Activated CD4-positive, alpha-beta T cell treated with anti-CD3 and anti-CD28 coated beads, Interleukin-2, amount 10 ng/mL, durations not matched to agents 7 days and 5 days (primary cell): ENCODE results near the gene TEP1. TPM values are rescaled to one million over a fixed set of nuclear protein-coding genes. Genes with fewer than 3 reads are reported as not detected.

Experiments used
- CTCF ChIA-PET: fragments of 350-600 bp; sonication (Branson Sonifier 250); formaldehyde crosslinking; loops from one replicate; lab custom pipeline; 2021; ENCODE audit warnings: antibody characterized with exemption; lab: Charles Lee
- POLR2A ChIA-PET: fragments of 350-600 bp; sonication (Branson Sonifier 250); formaldehyde crosslinking; loops from one replicate; lab custom pipeline; 2021; ENCODE audit warnings: antibody characterized with exemption; lab: Charles Lee
- DNase-seq: peaks from one replicate; pipeline ENCODE4 v3.0.0-alpha.2; 2020
- H3K27ac Mint-ChIP-seq: one replicate; pipeline ENCODE4 v1.8.0; 2021; ENCODE audit warnings: mild to moderate bottlenecking, moderate library complexity, mixed read lengths
- H3K27me3 Mint-ChIP-seq: one replicate; pipeline ENCODE4 v1.8.0; 2021; ENCODE audit warnings: mixed read lengths
- H3K36me3 Mint-ChIP-seq: one replicate; pipeline ENCODE4 v1.8.0; 2021; ENCODE audit warnings: low read depth, mixed read lengths
- H3K4me1 Mint-ChIP-seq: one replicate; pipeline ENCODE4 v1.8.0; 2021; ENCODE audit warnings: mixed read lengths
- H3K4me3 Mint-ChIP-seq: one replicate; pipeline ENCODE4 v1.8.0; 2021; ENCODE audit warnings: mild to moderate bottlenecking, moderate library complexity, mixed read lengths
- H3K9me3 Mint-ChIP-seq: one replicate; pipeline ENCODE4 v1.8.0; 2021; ENCODE audit warnings: mixed read lengths
- total RNA-seq, 2 experiments: library from RNA; stranded (reverse); gene quantifications; one replicate each; pipeline ENCODE4 v1.2.3, GENCODE V29; 2021

TEP1 gene
- total RNA-seq, 2 experiments from 2014 or later: 38.1 to 42.9 TPM

DNA sequence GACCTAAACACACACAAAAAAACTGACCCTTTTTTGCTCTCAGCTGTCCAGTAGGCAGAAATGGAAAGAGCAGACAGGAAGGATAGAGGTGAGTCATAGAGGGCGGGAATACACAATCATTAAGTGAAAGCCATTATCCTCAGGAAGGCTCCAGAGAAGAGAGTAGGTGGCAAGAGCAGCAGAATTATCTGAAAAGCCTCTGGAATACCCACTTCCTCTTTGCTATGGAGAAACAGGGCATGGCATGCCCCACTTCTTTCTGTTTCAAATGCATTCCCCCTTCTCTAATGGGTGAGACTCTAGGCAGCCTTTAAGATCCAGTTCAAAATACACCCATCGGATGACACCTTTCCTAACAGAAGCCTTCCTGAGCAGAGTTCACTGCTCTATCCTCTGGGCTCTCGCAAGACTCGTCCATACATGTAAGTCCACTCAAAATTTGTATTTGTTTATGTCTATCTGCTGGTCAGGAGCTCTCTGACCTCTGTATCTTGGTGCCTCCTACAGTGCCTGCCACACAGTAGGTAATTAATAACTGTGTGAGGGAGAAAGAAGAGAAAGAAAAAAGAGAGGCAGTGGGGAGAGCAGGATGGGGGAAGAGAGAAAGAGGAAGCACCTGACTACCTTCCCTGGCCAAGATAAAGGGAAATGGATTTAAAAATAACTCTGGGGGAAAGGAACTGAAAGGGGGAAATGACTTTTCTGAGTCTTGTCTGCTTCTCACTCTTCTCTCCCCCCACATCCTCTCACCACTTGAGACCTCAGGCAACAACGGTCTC, 14.1 kb upstream of the TEP1 start:
- Mint-ChIP-seq H3K27me3 (no peaks in the 10 kb centered on the region), H3K9me3 (no peaks in the 10 kb centered on the region), H3K36me3 (no peaks in the 10 kb centered on the region), H3K4me1 (peaks cover 32% of the 10 kb centered on the region), H3K4me3 (peak overlapping the region; percentile 17), H3K27ac (peak overlapping the region; percentile 84)
- DNase-seq: no peak
- CTCF ChIA-PET: interaction anchor here (1.0 to 2.4 kb wide), 5 partner anchors 8 to 39 kb away, joined by 3 to 7 read pairs (median 3); partner anchors contain the start of gene TEP1
- POLR2A ChIA-PET: interaction anchor here (0.7 kb wide), 1 partner anchor 354 kb away, joined by 3 read pairs; the partner anchor contains the start of gene RNASE6

- Mint-ChIP-seq H3K27me3 (no peaks in the 10 kb centered on the region), H3K36me3 (no peaks in the 10 kb centered on the region), H3K4me1 (peaks cover 30% of the 10 kb centered on the region), H3K4me3 (no peak overlapping the region), H3K9me3 (no peaks in the 10 kb centered on the region), H3K27ac (no peak overlapping the region)
- DNase-seq: no peak
- ChIA-PET CTCF (interaction anchor here (1.0 to 1.6 kb wide), 4 partner anchors 9 to 63 kb away, joined by 3 to 8 read pairs (median 4); no protein-coding TSS in a partner anchor), POLR2A (no interaction called here)
These were observed 11.6 kb upstream of the TEP1 start for GRCh38 chr14:20424851-20425250.

DNA sequence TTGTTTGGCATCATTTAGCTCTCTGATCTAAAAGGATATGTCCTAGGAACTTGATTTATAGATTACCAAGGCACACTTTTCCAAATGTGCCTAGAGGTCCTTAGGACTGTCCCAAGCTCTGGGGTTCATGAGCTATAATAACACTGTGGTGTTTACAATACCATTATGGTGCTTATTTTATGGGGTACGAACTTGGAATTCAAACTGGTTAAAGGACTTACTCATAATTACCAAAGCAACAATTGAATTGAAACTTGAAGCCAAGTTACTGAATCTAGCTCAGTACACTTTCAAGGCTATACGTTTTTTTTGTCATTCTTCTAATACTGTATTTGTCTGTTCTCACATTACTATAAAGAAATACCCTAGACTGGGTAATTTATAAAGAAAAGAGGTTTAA, 9.6 kb upstream of the TEP1 start:
- Mint-ChIP-seq H3K4me3 (no peak overlapping the region), H3K27me3 (no peaks in the 10 kb centered on the region), H3K4me1 (peaks cover 12% of the 10 kb centered on the region), H3K9me3 (no peaks in the 10 kb centered on the region), H3K36me3 (no peaks in the 10 kb centered on the region), H3K27ac (no peak overlapping the region)
- no peak for DNase-seq
- ChIA-PET POLR2A (no interaction called here), CTCF (interaction anchor here (0.6 to 1.7 kb wide), 6 partner anchors 10 to 1048 kb away, joined by 3 to 5 read pairs (median 3); partner anchors contain the start of gene TEP1)

DNA sequence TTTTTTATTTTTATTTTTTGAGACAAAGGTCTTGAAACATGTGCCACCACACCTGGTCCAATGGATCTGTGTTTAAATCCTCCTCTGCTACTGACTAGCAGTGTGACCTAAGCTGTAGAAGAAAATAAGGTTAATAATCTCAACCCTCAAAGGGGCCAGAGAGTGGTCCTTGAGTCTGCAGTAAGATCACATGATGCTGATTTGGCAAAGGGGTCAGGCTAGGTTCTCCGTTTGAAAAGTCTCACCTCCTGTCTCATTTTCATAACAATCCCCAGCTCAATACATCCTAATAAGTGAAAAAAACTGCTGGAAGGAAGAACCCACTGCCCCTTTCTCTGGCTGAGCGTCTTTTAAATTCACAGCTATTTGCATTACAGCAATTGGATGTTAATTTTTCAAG, 8.0 kb upstream of the TEP1 start:
- peaks cover 7% of the 10 kb centered on the region for H3K4me1 Mint-ChIP-seq
- H3K36me3 Mint-ChIP-seq: no peaks in the 10 kb centered on the region

GRCh38 chr14:20419419-20419818, 6.1 kb upstream of the TEP1 start:
- Mint-ChIP-seq H3K27me3 (no peaks in the 10 kb centered on the region), H3K4me3 (no peak overlapping the region), H3K27ac (no peak overlapping the region), H3K4me1 (peaks cover 15% of the 10 kb centered on the region), H3K9me3 (no peaks in the 10 kb centered on the region), H3K36me3 (no peaks in the 10 kb centered on the region)
- POLR2A ChIA-PET: no interaction called here
- DNase-seq: no peak
- CTCF ChIA-PET: interaction anchor here (1.1 to 1.3 kb wide), 2 partner anchors 9 to 24 kb away, joined by 3 read pairs; no protein-coding TSS in a partner anchor

More for the DNA sequence above, 8.0 kb upstream of the TEP1 start:
- CTCF ChIA-PET: interaction anchor here (0.9 to 1.2 kb wide), 2 partner anchors 36 to 179 kb away, joined by 3 read pairs; no protein-coding TSS in a partner anchor
- DNase-seq: no peak
- no peak overlapping the region for H3K27ac Mint-ChIP-seq
- POLR2A ChIA-PET: no interaction called here
- no peaks in the 10 kb centered on the region for H3K27me3 Mint-ChIP-seq
- no peak overlapping the region for H3K4me3 Mint-ChIP-seq
- no peaks in the 10 kb centered on the region for H3K9me3 Mint-ChIP-seq

GRCh38 chr14:20418501-20418909, 5.2 kb upstream of the TEP1 start:
- Mint-ChIP-seq H3K27ac (no peak overlapping the region), H3K4me1 (peaks cover 23% of the 10 kb centered on the region), H3K36me3 (no peaks in the 10 kb centered on the region), H3K9me3 (no peaks in the 10 kb centered on the region), H3K4me3 (no peak overlapping the region), H3K27me3 (no peaks in the 10 kb centered on the region)
- POLR2A ChIA-PET: no interaction called here
- CTCF ChIA-PET: interaction anchor here (1.3 kb wide), 1 partner anchor 25 kb away, joined by 3 read pairs; no protein-coding TSS in a partner anchor
- DNase-seq: no peak

DNA sequence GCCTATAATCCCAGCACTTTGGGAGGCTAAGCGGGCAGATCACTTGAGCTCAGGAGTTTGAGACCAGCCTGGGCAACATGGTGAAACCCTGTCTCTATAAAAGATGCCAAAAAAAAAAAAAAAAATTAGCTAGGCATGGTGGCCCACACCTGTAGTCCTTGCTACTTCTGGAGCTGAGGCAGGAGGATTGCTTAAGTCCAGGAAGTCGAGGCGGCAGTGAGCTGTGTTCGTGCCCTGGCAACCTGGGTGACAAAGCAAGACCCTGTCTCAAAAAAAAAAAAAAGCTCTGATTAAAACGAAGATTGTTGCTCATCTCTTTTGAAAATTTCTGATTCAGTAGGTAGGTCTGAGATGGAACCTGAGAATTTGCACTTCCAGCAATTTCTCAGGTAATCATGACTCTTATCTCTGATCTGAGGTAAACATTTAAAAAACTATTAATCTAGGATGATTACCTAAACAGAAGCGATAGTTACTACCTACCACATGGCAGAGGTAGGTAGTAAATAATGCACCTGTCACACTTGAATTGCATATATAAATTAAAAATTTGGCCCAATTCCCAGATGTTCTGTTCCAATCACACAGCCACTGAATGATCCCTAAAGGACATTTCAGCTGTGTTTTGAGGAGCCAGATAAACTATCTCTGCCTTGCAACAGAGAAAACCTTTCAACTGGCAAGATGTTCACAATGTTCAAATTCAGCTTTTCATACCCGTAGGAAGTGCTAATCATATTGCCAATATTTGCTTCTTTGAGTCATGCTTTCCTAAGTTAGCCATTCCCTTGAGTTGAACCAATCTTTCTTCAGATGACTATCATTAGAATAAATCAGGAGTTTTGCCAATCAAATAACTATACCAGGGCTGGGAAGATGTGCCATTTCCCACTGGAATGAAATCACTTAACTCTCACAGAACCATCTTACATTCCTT, 4.2 kb upstream of the TEP1 start:
- CTCF ChIA-PET: interaction anchor here (0.5 to 1.3 kb wide), 5 partner anchors 11 to 893 kb away, joined by 3 to 4 read pairs (median 3); no protein-coding TSS in a partner anchor
- no peaks in the 10 kb centered on the region for H3K36me3 Mint-ChIP-seq
- H3K27ac Mint-ChIP-seq: no peak overlapping the region
- H3K4me1 Mint-ChIP-seq: peaks cover 23% of the 10 kb centered on the region
- H3K27me3 Mint-ChIP-seq: no peaks in the 10 kb centered on the region
- H3K4me3 Mint-ChIP-seq: no peak overlapping the region
- DNase-seq: no peak
- no peaks in the 10 kb centered on the region for H3K9me3 Mint-ChIP-seq
- POLR2A ChIA-PET: interaction anchor here (0.6 kb wide), 4 partner anchors 16 to 187 kb away, joined by 3 to 5 read pairs (median 3); partner anchors contain the start of gene PARP2

GRCh38 chr14:20416223-20416622, 2.9 kb upstream of the TEP1 start:
- H3K4me3 Mint-ChIP-seq: no peak overlapping the region
- no peak overlapping the region for H3K27ac Mint-ChIP-seq
- H3K4me1 Mint-ChIP-seq: peaks cover 31% of the 10 kb centered on the region
- ChIA-PET POLR2A (interaction anchor here (0.7 to 1.0 kb wide), 4 partner anchors 44 to 73 kb away, joined by 3 to 8 read pairs (median 6); partner anchors contain the start of gene PARP2), CTCF (interaction anchor here (0.6 to 2.2 kb wide), 18 partner anchors 8 to 197 kb away, joined by 3 to 10 read pairs (median 5); partner anchors contain the start of genes APEX1, KLHL33, OSGEP and PARP2)
- no peak for DNase-seq
- no peaks in the 10 kb centered on the region for H3K36me3 Mint-ChIP-seq
- H3K9me3 Mint-ChIP-seq: no peaks in the 10 kb centered on the region
- H3K27me3 Mint-ChIP-seq: no peaks in the 10 kb centered on the region

GRCh38 chr14:20415782-20416206, 2.5 kb upstream of the TEP1 start:
- H3K9me3 Mint-ChIP-seq: no peaks in the 10 kb centered on the region
- no peaks in the 10 kb centered on the region for H3K27me3 Mint-ChIP-seq
- no peaks in the 10 kb centered on the region for H3K36me3 Mint-ChIP-seq
- H3K4me3 Mint-ChIP-seq: no peak overlapping the region
- ChIA-PET POLR2A (interaction anchor here (0.7 to 1.0 kb wide), 4 partner anchors 44 to 72 kb away, joined by 3 to 8 read pairs (median 6); partner anchors contain the start of gene PARP2), CTCF (interaction anchor here (0.6 to 2.2 kb wide), 24 partner anchors 9 to 458 kb away, joined by 3 to 10 read pairs (median 4); partner anchors contain the start of genes APEX1, KLHL33, OSGEP and PARP2)
- peak overlapping the region; percentile 54 for H3K27ac Mint-ChIP-seq
- peaks cover 36% of the 10 kb centered on the region for H3K4me1 Mint-ChIP-seq
- DNase-seq: peak; percentile 60

- CTCF ChIA-PET: interaction anchor here (1.1 to 1.5 kb wide), 5 partner anchors 9 to 194 kb away, joined by 3 to 6 read pairs (median 3); no protein-coding TSS in a partner anchor
- H3K27me3 Mint-ChIP-seq: no peaks in the 10 kb centered on the region
- H3K4me1 Mint-ChIP-seq: peaks cover 44% of the 10 kb centered on the region
These were observed 412 bp upstream of the TEP1 start for GRCh38 chr14:20413744-20414082.

GRCh38 chr14:20412411-20412810, 890 bp downstream of the TEP1 start:
- Mint-ChIP-seq H3K27ac (peak overlapping the region; percentile 92), H3K4me1 (peaks cover 45% of the 10 kb centered on the region), H3K36me3 (peaks cover 11% of the 10 kb centered on the region), H3K27me3 (no peaks in the 10 kb centered on the region), H3K4me3 (peak overlapping the region; percentile 94), H3K9me3 (no peaks in the 10 kb centered on the region)
- ChIA-PET POLR2A (interaction anchor here (2.2 kb wide), 1 partner anchor 69 kb away, joined by 9 read pairs; the partner anchor contains the start of gene PARP2), CTCF (interaction anchor here (1.4 to 1.5 kb wide), 2 partner anchors 10 to 15 kb away, joined by 3 to 6 read pairs; no protein-coding TSS in a partner anchor)
- peak; percentile 16 for DNase-seq

More at GRCh38 chr14:20413744-20414082, 412 bp upstream of the TEP1 start:
- Mint-ChIP-seq H3K4me3 (peak overlapping the region; percentile 94), H3K27ac (peak overlapping the region; percentile 92), H3K9me3 (no peaks in the 10 kb centered on the region), H3K36me3 (peaks cover 2% of the 10 kb centered on the region)
- DNase-seq: peak; percentile 57
- POLR2A ChIA-PET: interaction anchor here (2.2 kb wide), 1 partner anchor 71 kb away, joined by 9 read pairs; the partner anchor contains the start of gene PARP2
